A549 (cell line): ENCODE results near the gene PAXIP1.

ENCODE experiments used
- CBX2 ChIP-seq: fragments of 200-600 bp; sonication (generic); IDR thresholded peaks from 2 replicates; pipeline ENCODE4 v1.6.1; 2016; ENCODE audit warnings: low read depth, mild to moderate bottlenecking, borderline replicate concordance
- CEBPB ChIP-seq, 2 experiments: fragments of >200 bp in 1 of 2; sonication (Bioruptor Twin) in 1 of 2; formaldehyde crosslinking in 1 of 2; IDR thresholded peaks; 2 replicates each; pipeline ENCODE4 v1.6.1; 2012 to 2016
- JUN ChIP-seq, 2 experiments: fragments of >200 bp; sonication (Bioruptor Twin); formaldehyde crosslinking; IDR thresholded peaks; 2 replicates in 1 of 2; 3 replicates in 1 of 2; pipeline ENCODE4 v1.6.1; 2016 to 2017
- MAFK ChIP-seq: fragments of 450-650 bp; IDR thresholded peaks from 2 replicates; pipeline ENCODE4 v1.6.1; 2014; ENCODE audit not compliant: partially characterized antibody
- PHF8 ChIP-seq: fragments of 200-600 bp; sonication (generic); IDR thresholded peaks from 2 replicates; pipeline ENCODE4 v1.6.1; 2016; ENCODE audit warnings: low read depth, mild to moderate bottlenecking, antibody characterized with exemption, moderate library complexity, borderline replicate concordance
- POLR2A ChIP-seq: IDR thresholded peaks from 2 replicates; pipeline ENCODE4 v1.6.1; 2012; ENCODE audit warnings: mild to moderate bottlenecking, low read length
- POLR2AphosphoS2 ChIP-seq: conservative IDR thresholded peaks from 2 replicates; pipeline ENCODE4 v1.6.1; 2012; ENCODE audit warnings: low read length, improper control_type of control experiment, inconsistent platforms
- SMC3 ChIP-seq: fragments of >200 bp; sonication (Bioruptor Twin); formaldehyde crosslinking; IDR thresholded peaks from 3 replicates; pipeline ENCODE4 v1.6.1; 2018; ENCODE audit warnings: inconsistent platforms
- TF ChIP-seq, protein P1 (sequence below): fragments of 450-650 bp; IDR thresholded peaks from 2 replicates; pipeline ENCODE4 v1.6.1; 2014; ENCODE audit warnings: antibody characterized with exemption
- TF ChIP-seq, protein P2 (sequence below): fragments of >200 bp; sonication (Bioruptor Twin); formaldehyde crosslinking; IDR thresholded peaks from 3 replicates; pipeline ENCODE4 v1.5.1; 2016
- TF ChIP-seq, protein P3 (sequence below): IDR thresholded peaks from 2 replicates; pipeline ENCODE4 v1.6.1; 2012

DNA sequence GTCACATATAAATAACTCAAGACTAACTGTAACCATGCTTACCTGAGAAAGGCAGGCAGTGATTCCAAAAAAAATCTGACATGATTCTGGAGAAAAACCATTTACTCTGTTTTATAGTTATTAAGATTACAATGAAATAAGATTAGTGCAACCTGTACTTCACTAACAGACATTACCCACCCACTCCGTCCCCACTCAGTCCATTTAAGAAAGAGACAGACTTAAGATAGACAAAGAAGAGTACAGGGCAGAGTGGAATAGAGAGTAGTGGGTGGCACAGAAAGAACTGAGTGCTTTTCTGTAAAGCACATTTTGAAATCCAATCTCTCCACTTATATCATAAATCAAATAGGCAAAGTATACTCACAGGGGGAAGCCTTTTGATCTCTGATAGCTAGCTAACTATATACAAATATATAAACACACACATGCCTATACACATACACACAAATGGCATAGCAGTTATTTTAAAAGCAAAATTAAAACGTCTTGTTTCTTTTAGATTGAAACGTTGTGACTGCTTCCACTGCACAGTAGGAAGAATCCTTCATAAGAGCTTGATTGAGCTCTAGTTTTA, 11.9 kb downstream of the PAXIP1 start:
- TF ChIP-seq, protein P1, sequence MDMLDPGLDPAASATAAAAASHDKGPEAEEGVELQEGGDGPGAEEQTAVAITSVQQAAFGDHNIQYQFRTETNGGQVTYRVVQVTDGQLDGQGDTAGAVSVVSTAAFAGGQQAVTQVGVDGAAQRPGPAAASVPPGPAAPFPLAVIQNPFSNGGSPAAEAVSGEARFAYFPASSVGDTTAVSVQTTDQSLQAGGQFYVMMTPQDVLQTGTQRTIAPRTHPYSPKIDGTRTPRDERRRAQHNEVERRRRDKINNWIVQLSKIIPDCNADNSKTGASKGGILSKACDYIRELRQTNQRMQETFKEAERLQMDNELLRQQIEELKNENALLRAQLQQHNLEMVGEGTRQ, result no peak
- TF ChIP-seq, protein P2, sequence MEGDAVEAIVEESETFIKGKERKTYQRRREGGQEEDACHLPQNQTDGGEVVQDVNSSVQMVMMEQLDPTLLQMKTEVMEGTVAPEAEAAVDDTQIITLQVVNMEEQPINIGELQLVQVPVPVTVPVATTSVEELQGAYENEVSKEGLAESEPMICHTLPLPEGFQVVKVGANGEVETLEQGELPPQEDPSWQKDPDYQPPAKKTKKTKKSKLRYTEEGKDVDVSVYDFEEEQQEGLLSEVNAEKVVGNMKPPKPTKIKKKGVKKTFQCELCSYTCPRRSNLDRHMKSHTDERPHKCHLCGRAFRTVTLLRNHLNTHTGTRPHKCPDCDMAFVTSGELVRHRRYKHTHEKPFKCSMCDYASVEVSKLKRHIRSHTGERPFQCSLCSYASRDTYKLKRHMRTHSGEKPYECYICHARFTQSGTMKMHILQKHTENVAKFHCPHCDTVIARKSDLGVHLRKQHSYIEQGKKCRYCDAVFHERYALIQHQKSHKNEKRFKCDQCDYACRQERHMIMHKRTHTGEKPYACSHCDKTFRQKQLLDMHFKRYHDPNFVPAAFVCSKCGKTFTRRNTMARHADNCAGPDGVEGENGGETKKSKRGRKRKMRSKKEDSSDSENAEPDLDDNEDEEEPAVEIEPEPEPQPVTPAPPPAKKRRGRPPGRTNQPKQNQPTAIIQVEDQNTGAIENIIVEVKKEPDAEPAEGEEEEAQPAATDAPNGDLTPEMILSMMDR, result no peak
- no peak for TF ChIP-seq CBX2
- no peak for TF ChIP-seq POLR2A
- TF ChIP-seq CEBPB (IDR thresholded peaks at IDR 0.05), result no peak
- TF ChIP-seq POLR2AphosphoS2, result no peak
- TF ChIP-seq JUN (IDR thresholded peaks at IDR 0.05), result no peak
- no peak for TF ChIP-seq SMC3
- no peak for TF ChIP-seq PHF8
- no peak for TF ChIP-seq MAFK
- TF ChIP-seq, protein P3, sequence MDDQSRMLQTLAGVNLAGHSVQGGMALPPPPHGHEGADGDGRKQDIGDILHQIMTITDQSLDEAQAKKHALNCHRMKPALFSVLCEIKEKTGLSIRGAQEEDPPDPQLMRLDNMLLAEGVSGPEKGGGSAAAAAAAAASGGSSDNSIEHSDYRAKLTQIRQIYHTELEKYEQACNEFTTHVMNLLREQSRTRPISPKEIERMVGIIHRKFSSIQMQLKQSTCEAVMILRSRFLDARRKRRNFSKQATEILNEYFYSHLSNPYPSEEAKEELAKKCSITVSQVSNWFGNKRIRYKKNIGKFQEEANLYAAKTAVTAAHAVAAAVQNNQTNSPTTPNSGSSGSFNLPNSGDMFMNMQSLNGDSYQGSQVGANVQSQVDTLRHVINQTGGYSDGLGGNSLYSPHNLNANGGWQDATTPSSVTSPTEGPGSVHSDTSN, result no peak
